K562 (cell line): Measurements from ENCODE around the gene THRSP. TPM values are rescaled to one million over a fixed set of nuclear protein-coding genes. Genes with fewer than 3 reads are reported as not detected.

Source experiments
- ASH1L ChIP-seq: fragments of 450-650 bp; IDR thresholded peaks from 2 replicates; pipeline ENCODE4 v1.6.1; 2018; ENCODE audit warnings: borderline replicate concordance, mild to moderate bottlenecking, low read depth; ENCODE audit not compliant: partially characterized antibody
- ATF6 ChIP-seq: sonication (generic); formaldehyde crosslinking; IDR thresholded peaks from 2 replicates; pipeline ENCODE4 v1.4.0; 2020; ENCODE audit warnings: mild to moderate bottlenecking, missing genetic modification reagents
- BHLHE40 ChIP-seq: IDR thresholded peaks from 2 replicates; pipeline ENCODE4 v1.6.1; 2011; ENCODE audit warnings: low read length, improper control_type of control experiment
- CBFB ChIP-seq: sonication (generic); formaldehyde crosslinking; IDR thresholded peaks from 2 replicates; pipeline ENCODE4 v1.4.0; 2020; ENCODE audit warnings: mild to moderate bottlenecking, missing genetic modification reagents
- CREM ChIP-seq: IDR thresholded peaks from 2 replicates; pipeline ENCODE4 v1.6.1; 2014; ENCODE audit warnings: antibody characterized with exemption, low read depth
- ERF ChIP-seq: fragments of 450-650 bp; formaldehyde crosslinking; IDR thresholded peaks from 2 replicates; pipeline ENCODE4 v1.4.0; 2020; ENCODE audit warnings: mild to moderate bottlenecking, mixed read lengths
- FOXP4 ChIP-seq: sonication (generic); formaldehyde crosslinking; IDR thresholded peaks from 2 replicates; pipeline ENCODE4 v1.8.0; 2022; ENCODE audit warnings: mild to moderate bottlenecking, missing genetic modification reagents, borderline replicate concordance
- HNRNPUL1 ChIP-seq: fragments of 200-400 bp; formaldehyde crosslinking; IDR thresholded peaks from 2 replicates; pipeline ENCODE4 v1.6.1; 2017; ENCODE audit warnings: low read length
- PHF21A ChIP-seq: fragments of 450-650 bp; IDR thresholded peaks from 2 replicates; pipeline ENCODE4 v1.6.1; 2017; ENCODE audit warnings: low read depth, borderline replicate concordance
- SAFB2 ChIP-seq: fragments of 200-400 bp; formaldehyde crosslinking; IDR thresholded peaks from 2 replicates; pipeline ENCODE4 v1.6.1; 2018; ENCODE audit warnings: borderline replicate concordance, low read length, low read depth, moderate library complexity; ENCODE audit not compliant: severe bottlenecking
- SMC3 ChIP-seq: conservative IDR thresholded peaks from 2 replicates; pipeline ENCODE4 v1.6.1; 2011; ENCODE audit warnings: low read depth, low read length, improper control_type of control experiment; ENCODE audit not compliant: insufficient read depth
- SNAPC5 ChIP-seq: fragments of 250-450 bp; sonication (Bioruptor Pico); IDR thresholded peaks from 2 replicates; pipeline ENCODE4 v1.8.0; 2021; ENCODE audit warnings: moderate library complexity, mild to moderate bottlenecking, inconsistent platforms
- SNRNP70 ChIP-seq: fragments of 200-400 bp; formaldehyde crosslinking; optimal IDR thresholded peaks from 2 replicates; pipeline ENCODE3; 2017; ENCODE audit warnings: low read depth, low read length
- SRSF3 ChIP-seq: fragments of 200-400 bp; formaldehyde crosslinking; IDR thresholded peaks from 2 replicates; pipeline ENCODE4 v1.6.1; 2016; ENCODE audit warnings: mild to moderate bottlenecking, low read length, moderate library complexity; ENCODE audit not compliant: insufficient read depth
- THRB ChIP-seq: fragments of 450-650 bp; formaldehyde crosslinking; conservative IDR thresholded peaks from 2 replicates; pipeline ENCODE4 v1.4.0; 2022; ENCODE audit warnings: mild to moderate bottlenecking, missing genetic modification characterization
- TRIM28 ChIP-seq: fragments of 450-650 bp; IDR thresholded peaks from 2 replicates; pipeline ENCODE4 v1.6.1; 2017
- USF1 ChIP-seq: sonication (generic); formaldehyde crosslinking; IDR thresholded peaks from 2 replicates; pipeline ENCODE4 v1.9.0; 2022; ENCODE audit warnings: mild to moderate bottlenecking, missing genetic modification reagents
- ZNF282 ChIP-seq: sonication (generic); formaldehyde crosslinking; IDR thresholded peaks from 2 replicates; pipeline ENCODE4 v1.8.1; 2023; ENCODE audit warnings: missing genetic modification reagents
- ZNF740 ChIP-seq, 3 experiments: fragments of 200-800 bp in 1 of 3; sonication (Bioruptor generic) in 1 of 3; sonication (generic) in 1 of 3; formaldehyde crosslinking in 1 of 3; IDR thresholded peaks; 2 replicates each; pipeline versions ENCODE4 v1.6.1 to v1.8.0; 2016 to 2022; ENCODE audit warnings: mild to moderate bottlenecking in 2 of 3, missing compliant biosample characterization in 2 of 3, missing genetic modification characterization in 2 of 3, missing genetic modification reagents in 1 of 3
- polyA plus RNA-seq, 8 experiments: library from polyadenylated mRNA; depleted of rRNA in 4 of 8; stranded (reverse) in 5 of 8; unstranded in 3 of 8; fragments of >200 nt; fragmentation: Nextera tagmentation in 2 of 8; fragmentation: Illumina TruSeq in 1 of 8; extraction: Ambion mirVana in 2 of 8; extraction: Trizol in 1 of 8; gene quantifications; 2 replicates each; pipeline versions ENCODE4 v1.2.1 to v1.2.3, GENCODE V29; 2011 to 2014; ENCODE audit warnings: inconsistent platforms in 1 of 8, missing spikeins in 1 of 8
- total RNA-seq, 7 experiments: library from RNA; depleted of rRNA in 6 of 7; stranded (reverse); fragments of >200 nt in 6 of 7; fragmentation: Illumina TruSeq in 2 of 7; extraction: Trizol in 2 of 7; gene quantifications; 2 replicates each; pipeline versions ENCODE4 v1.2.1 to v1.2.3, GENCODE V29; 2011 to 2021; ENCODE audit warnings: low replicate concordance in 1 of 7

The THRSP gene
- total and polyA plus RNA-seq, 9 of the 15 experiments (the other 6 are each of a cell fraction or from before 2014, with no cell fraction given) = 0.23 to 0.56 (median 0.31) TPM; not detected in 2

GRCh38 chr11:78079232-78080083 lies 15.8 kb downstream of the THRSP start, which contains the start of gene NDUFC2 (continued):
- TF ChIP-seq ZNF740 (CRISPR knock-in tag; IDR thresholded peaks at IDR 0.05) (no peak), ZNF740 (tag; IDR thresholded peaks at IDR 0.05) (no peak), CREM (peak; percentile 87), USF1 (no peak), TRIM28 (no peak), BHLHE40 (peak; percentile 84), ASH1L (no peak), SNRNP70 (no peak), SRSF3 (no peak), ATF6 (CRISPR knock-in tag) (no peak), SNAPC5 (CRISPR knock-in tag) (no peak), FOXP4 (peak; percentile 17; the same call in 1 of the 2 replicates), ERF (CRISPR knock-in tag) (no peak), HNRNPUL1 (no peak), SAFB2 (no peak), ZNF282 (no peak), SMC3 (0 out of 2 replicates have a peak, but pooled peaks have one; percentile 23), PHF21A (0 out of 2 replicates have a peak, but pooled peaks have one; percentile 68), THRB (CRISPR knock-in tag) (no peak), CBFB (CRISPR knock-in tag) (no peak; the same call in 1 of the 2 replicates)
